GM12878 (cell line): ENCODE measurements around the gene SLC38A4. TPM values are rescaled to one million over a fixed set of nuclear protein-coding genes. Genes with fewer than 3 reads are reported as not detected.

Experiments
- BCLAF1 ChIP-seq: fragments of 450-650 bp; IDR thresholded peaks from 2 replicates; pipeline ENCODE4 v1.6.1; 2017; ENCODE audit warnings: antibody characterized with exemption, mild to moderate bottlenecking, moderate library complexity
- EZH2 ChIP-seq: IDR thresholded peaks from 2 replicates; pipeline ENCODE4 v1.6.1; 2012; ENCODE audit warnings: low read depth, mild to moderate bottlenecking, control low read depth, inconsistent platforms, low read length, borderline replicate concordance; ENCODE audit not compliant: control insufficient read depth
- IRF3 ChIP-seq: fragments of 450-650 bp; IDR thresholded peaks from 2 replicates; pipeline ENCODE4 v1.6.1; 2014; ENCODE audit warnings: mild to moderate bottlenecking
- PAX5 ChIP-seq: IDR thresholded peaks from 2 replicates; pipeline ENCODE4 v1.6.1; 2011; ENCODE audit warnings: low read depth, low read length, borderline replicate concordance
- POLR2AphosphoS5 ChIP-seq: IDR thresholded peaks from 2 replicates; pipeline ENCODE4 v1.6.1; 2011; ENCODE audit warnings: mild to moderate bottlenecking, low read length, inconsistent platforms
- RFX5 ChIP-seq: IDR thresholded peaks from 2 replicates; pipeline ENCODE4 v1.6.1; 2011; ENCODE audit warnings: low read depth, low read length, improper control_type of control experiment
- polyA plus RNA-seq, 11 experiments: library from polyadenylated mRNA; depleted of rRNA in 4 of 11; unstranded in 6 of 11; stranded (reverse) in 5 of 11; fragments of >200 nt; fragmentation: Nextera tagmentation in 4 of 11; fragmentation: Illumina TruSeq in 1 of 11; extraction: Ambion mirVana in 4 of 11; extraction: Trizol in 1 of 11; gene quantifications; 1 replicate in 1 of 11; 2 replicates in 10 of 11; pipeline versions ENCODE4 v1.2.1 to v1.2.3, GENCODE V29; 2011 to 2016; ENCODE audit warnings: inconsistent platforms in 2 of 11, missing spikeins in 2 of 11, low read depth in 1 of 11
- total RNA-seq, 4 experiments: library from RNA; depleted of rRNA in 3 of 4; stranded (reverse); fragments of >200 nt in 3 of 4; fragmentation: Illumina TruSeq in 1 of 4; extraction: Trizol in 1 of 4; gene quantifications; 2 replicates each; pipeline versions ENCODE4 v1.2.1 to v1.2.3, GENCODE V29; 2013 to 2021
- TF ChIP-seq, protein P1 (sequence below): IDR thresholded peaks from 2 replicates; pipeline ENCODE4 v1.6.1; 2012; ENCODE audit warnings: mild to moderate bottlenecking, low read depth, low read length
- TF ChIP-seq, protein P2 (sequence below): IDR thresholded peaks from 2 replicates; pipeline ENCODE4 v1.6.1; 2012; ENCODE audit warnings: low read depth, low read length, improper control_type of control experiment
- TF ChIP-seq, protein P3 (sequence below): IDR thresholded peaks from 2 replicates; pipeline ENCODE4 v1.6.1; 2011; ENCODE audit warnings: low read depth, mild to moderate bottlenecking, low read length, moderate library complexity, borderline replicate concordance; ENCODE audit errors: extremely low read depth

Gene SLC38A4
- total and polyA plus RNA-seq, 10 of the 15 experiments (the other 5 are each of a cell fraction or from before 2014, with no cell fraction given): 0.04 to 0.52 (median 0.13) TPM; not detected in 2

DNA sequence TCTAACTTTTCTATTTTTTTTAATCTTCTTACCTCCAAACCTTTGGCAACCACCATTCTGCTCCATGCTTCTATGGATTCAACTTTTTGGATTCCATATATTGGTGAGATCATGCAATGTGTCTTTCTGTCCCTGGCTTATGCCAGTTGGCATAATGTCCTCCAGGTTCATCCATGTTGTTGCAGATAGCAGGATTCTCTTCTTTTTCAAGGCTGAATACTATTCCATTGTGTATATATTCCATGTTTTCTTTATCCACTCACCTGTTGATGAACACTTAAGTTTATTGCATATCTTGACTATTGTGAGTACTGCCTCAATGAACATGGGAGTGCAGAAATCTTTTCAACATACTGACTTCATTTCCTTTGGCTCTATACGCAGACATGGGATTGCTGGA is 21.2 kb upstream of the SLC38A4 start (continued):
- TF ChIP-seq, protein P1, sequence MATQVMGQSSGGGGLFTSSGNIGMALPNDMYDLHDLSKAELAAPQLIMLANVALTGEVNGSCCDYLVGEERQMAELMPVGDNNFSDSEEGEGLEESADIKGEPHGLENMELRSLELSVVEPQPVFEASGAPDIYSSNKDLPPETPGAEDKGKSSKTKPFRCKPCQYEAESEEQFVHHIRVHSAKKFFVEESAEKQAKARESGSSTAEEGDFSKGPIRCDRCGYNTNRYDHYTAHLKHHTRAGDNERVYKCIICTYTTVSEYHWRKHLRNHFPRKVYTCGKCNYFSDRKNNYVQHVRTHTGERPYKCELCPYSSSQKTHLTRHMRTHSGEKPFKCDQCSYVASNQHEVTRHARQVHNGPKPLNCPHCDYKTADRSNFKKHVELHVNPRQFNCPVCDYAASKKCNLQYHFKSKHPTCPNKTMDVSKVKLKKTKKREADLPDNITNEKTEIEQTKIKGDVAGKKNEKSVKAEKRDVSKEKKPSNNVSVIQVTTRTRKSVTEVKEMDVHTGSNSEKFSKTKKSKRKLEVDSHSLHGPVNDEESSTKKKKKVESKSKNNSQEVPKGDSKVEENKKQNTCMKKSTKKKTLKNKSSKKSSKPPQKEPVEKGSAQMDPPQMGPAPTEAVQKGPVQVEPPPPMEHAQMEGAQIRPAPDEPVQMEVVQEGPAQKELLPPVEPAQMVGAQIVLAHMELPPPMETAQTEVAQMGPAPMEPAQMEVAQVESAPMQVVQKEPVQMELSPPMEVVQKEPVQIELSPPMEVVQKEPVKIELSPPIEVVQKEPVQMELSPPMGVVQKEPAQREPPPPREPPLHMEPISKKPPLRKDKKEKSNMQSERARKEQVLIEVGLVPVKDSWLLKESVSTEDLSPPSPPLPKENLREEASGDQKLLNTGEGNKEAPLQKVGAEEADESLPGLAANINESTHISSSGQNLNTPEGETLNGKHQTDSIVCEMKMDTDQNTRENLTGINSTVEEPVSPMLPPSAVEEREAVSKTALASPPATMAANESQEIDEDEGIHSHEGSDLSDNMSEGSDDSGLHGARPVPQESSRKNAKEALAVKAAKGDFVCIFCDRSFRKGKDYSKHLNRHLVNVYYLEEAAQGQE: no peak
- TF ChIP-seq PAX5 (no peak), BCLAF1 (no peak), POLR2AphosphoS5 (no peak), EZH2 (no peak), IRF3 (no peak), RFX5 (no peak)
- TF ChIP-seq, protein P2, sequence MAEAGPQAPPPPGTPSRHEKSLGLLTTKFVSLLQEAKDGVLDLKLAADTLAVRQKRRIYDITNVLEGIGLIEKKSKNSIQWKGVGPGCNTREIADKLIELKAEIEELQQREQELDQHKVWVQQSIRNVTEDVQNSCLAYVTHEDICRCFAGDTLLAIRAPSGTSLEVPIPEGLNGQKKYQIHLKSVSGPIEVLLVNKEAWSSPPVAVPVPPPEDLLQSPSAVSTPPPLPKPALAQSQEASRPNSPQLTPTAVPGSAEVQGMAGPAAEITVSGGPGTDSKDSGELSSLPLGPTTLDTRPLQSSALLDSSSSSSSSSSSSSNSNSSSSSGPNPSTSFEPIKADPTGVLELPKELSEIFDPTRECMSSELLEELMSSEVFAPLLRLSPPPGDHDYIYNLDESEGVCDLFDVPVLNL: no peak
- TF ChIP-seq, protein P3, sequence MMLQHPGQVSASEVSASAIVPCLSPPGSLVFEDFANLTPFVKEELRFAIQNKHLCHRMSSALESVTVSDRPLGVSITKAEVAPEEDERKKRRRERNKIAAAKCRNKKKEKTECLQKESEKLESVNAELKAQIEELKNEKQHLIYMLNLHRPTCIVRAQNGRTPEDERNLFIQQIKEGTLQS: no peak
